Nephron (organoid): ENCODE data around the gene GIT1.
A peak's percentile ranks its signal among the peaks of the same experiment; 100 is the strongest.

Experiments used
- H3K27ac Mint-ChIP-seq, 3 experiments: 2 replicates each; pipeline ENCODE4 v1.8.0; 2020; ENCODE audit warnings: mixed read lengths in 3 of 3, mild to moderate bottlenecking in 2 of 3, moderate library complexity in 1 of 3
- H3K27me3 Mint-ChIP-seq: 2 replicates; pipeline ENCODE4 v1.8.0; 2021; ENCODE audit warnings: low read depth, mild to moderate bottlenecking, moderate library complexity, mixed read lengths
- H3K36me3 Mint-ChIP-seq: 2 replicates; pipeline ENCODE4 v1.8.0; 2020; ENCODE audit warnings: low read depth, mixed read lengths
- H3K4me1 Mint-ChIP-seq: 2 replicates; pipeline ENCODE4 v1.8.0; 2020; ENCODE audit warnings: mixed read lengths
- H3K4me3 Mint-ChIP-seq, 3 experiments: 2 replicates each; pipeline ENCODE4 v1.8.0; 2020; ENCODE audit warnings: mild to moderate bottlenecking in 3 of 3, mixed read lengths in 3 of 3, moderate library complexity in 2 of 3
- H3K9me3 Mint-ChIP-seq: 2 replicates; pipeline ENCODE4 v1.8.0; 2020; ENCODE audit warnings: mixed read lengths
- TF ChIP-seq, protein P1 (sequence below), 3 experiments: fragments of 200-600 bp; sonication (generic); IDR thresholded peaks; one replicate each; pipeline ENCODE4 v1.5.0; 2021; ENCODE audit warnings: antibody characterized with exemption in 3 of 3; ENCODE audit not compliant: unreplicated experiment in 3 of 3

GIT1 gene

GRCh38 chr17:29568331-29569244 lies 20.9 kb downstream of the GIT1 start, which contains the start of gene TP53I13:
TP53I13 (plus strand) TSS chr17:29568701; CDS start chr17:29568759, 58 bp downstream.
- TF ChIP-seq, protein P1, sequence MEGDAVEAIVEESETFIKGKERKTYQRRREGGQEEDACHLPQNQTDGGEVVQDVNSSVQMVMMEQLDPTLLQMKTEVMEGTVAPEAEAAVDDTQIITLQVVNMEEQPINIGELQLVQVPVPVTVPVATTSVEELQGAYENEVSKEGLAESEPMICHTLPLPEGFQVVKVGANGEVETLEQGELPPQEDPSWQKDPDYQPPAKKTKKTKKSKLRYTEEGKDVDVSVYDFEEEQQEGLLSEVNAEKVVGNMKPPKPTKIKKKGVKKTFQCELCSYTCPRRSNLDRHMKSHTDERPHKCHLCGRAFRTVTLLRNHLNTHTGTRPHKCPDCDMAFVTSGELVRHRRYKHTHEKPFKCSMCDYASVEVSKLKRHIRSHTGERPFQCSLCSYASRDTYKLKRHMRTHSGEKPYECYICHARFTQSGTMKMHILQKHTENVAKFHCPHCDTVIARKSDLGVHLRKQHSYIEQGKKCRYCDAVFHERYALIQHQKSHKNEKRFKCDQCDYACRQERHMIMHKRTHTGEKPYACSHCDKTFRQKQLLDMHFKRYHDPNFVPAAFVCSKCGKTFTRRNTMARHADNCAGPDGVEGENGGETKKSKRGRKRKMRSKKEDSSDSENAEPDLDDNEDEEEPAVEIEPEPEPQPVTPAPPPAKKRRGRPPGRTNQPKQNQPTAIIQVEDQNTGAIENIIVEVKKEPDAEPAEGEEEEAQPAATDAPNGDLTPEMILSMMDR (IDR thresholded peaks at IDR 0.05; ENCODE audit: unreplicated experiment in 3 of 3): no peak
- Mint-ChIP-seq H3K9me3 (no peaks in the 10 kb centered on the region), H3K36me3 (peaks cover 6% of the 10 kb centered on the region), H3K4me1 (peaks cover 35% of the 10 kb centered on the region), H3K27me3 (peaks cover 48% of the 10 kb centered on the region), H3K27ac (peak within 1 kb of the TSS; percentile 79 to 97 (median 94)), H3K4me3 (peak within 1 kb of the TSS; percentile 93 to 96 (median 96))

DNA sequence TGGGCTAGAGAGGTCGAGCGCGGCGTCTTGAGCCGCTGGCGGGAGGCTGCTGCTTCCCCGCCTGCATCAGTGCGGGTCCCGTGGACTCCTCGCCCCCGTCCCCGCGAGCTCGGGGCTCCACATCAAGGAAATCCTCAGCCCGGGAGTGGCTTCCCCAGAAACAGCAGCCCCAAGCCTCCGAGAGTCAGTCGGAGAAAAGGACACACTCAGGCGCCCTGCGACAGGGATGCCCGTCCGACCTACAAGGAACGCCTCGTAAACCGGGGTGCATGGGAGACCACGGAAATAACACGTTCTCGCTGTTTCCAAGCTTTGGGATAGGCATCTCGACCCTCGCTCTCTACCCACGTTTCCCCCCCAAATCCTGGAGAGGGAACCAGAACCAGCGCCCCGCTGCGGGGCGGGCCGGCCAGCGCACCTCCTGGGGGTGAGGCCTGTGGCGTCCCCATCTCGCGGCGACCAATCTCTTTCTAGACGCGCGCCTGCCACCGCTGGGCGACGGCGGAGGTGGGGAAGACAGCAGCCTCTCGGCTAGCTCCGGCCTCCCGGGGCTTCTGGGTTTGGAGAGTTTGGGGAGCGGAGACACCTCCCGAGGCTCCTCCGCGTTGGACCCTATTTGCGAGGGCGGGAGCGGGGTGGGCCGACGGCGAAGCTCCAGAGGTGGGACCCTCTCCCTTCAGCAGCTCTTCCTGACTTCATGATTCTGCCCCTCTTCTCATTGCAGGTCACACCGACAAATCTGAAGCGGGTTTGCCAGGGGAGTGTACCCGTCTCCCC lies 21.7 kb downstream of the GIT1 start:
- Mint-ChIP-seq H3K4me3 (peak overlapping the region; percentile 92 to 96 (median 95)), H3K27ac (peak overlapping the region; percentile 79 to 97 (median 94)), H3K4me1 (peaks cover 29% of the 10 kb centered on the region), H3K27me3 (peaks cover 52% of the 10 kb centered on the region), H3K36me3 (peaks cover 6% of the 10 kb centered on the region), H3K9me3 (no peaks in the 10 kb centered on the region)
- TF ChIP-seq, protein P1 (IDR thresholded peaks at IDR 0.05; ENCODE audit: unreplicated experiment in 3 of 3): peak in 2 of 3 experiments; percentile 27 to 28

DNA sequence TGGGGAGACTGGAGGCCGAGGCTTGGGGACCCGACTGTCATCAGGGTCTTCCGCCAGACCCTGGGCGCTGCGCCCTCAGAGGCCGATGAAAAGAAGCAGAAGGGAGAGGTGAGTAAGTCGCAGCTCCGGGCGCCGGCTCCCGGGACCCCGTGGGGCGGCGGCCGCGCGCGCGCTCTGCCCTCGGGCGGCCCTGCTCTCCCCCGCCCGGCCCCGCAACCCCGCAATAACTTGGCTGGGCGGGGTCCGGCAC lies 22.2 kb downstream of the GIT1 start:
- H3K36me3 Mint-ChIP-seq: peaks cover 6% of the 10 kb centered on the region
- TF ChIP-seq, protein P1 (IDR thresholded peaks at IDR 0.05; ENCODE audit: unreplicated experiment in 3 of 3): no peak
- H3K4me3 Mint-ChIP-seq: peak overlapping the region; percentile 75 to 96 (median 95)

DNA sequence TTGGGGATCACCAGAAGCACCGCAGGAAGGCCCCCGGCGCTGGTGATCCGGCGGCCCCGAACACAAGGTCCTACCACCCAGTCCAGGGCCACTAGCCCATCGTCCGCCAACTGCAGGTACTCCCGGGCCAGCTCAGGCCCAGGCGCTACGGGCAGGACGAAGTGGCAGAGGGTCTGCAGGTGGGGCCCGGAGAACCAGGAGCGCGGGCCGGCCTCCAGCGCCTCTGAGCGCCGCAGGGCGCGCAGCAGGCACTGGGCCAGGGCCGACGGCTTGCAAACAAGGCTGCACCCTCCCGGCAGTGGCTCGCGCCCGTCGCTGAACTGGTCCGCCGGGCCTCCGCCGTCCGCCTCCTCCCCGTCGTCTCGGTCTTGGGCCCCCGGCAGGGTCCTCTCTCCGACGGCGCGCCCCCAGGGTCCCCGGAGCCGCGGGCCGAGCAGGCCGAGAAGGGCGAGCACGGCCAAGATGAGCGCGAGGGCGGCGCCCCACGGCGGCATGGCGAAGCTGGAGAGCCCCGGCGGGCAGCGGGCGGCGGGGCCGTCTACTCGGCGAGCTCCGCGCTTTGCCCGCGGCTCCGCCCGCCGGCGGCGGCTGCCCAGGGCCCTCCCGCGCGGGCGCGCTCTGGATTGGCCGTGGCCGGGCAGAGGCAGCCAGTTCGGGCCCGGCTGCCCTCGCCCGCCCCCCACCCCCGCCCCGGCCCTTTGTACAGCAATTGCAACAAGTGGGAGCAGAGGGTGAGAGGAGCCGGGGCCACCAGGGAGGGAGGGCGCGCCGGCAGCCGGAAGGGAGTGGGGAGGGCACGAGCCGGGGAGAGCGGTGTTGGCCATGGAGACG lies 22.8 kb downstream of the GIT1 start, which contains the start of gene ABHD15:
Gene ABHD15 (minus strand): TSS at position 565 of the 831 bp plus-strand sequence. CDS start 71 bp downstream, at position 494.
- Mint-ChIP-seq H3K4me1 (peaks cover 33% of the 10 kb centered on the region), H3K9me3 (no peaks in the 10 kb centered on the region), H3K4me3 (peak within 1 kb of the TSS; percentile 92 to 96 (median 95)), H3K36me3 (peaks cover 6% of the 10 kb centered on the region), H3K27me3 (peaks cover 63% of the 10 kb centered on the region), H3K27ac (peak within 1 kb of the TSS in 2 of 3 experiments; percentile 22 to 38)
- TF ChIP-seq, protein P1 (IDR thresholded peaks at IDR 0.05; ENCODE audit: unreplicated experiment in 3 of 3): no peak

More for the DNA sequence above, 22.2 kb downstream of the GIT1 start:
- peaks cover 29% of the 10 kb centered on the region for H3K4me1 Mint-ChIP-seq
- no peaks in the 10 kb centered on the region for H3K9me3 Mint-ChIP-seq
- H3K27me3 Mint-ChIP-seq: peaks cover 57% of the 10 kb centered on the region
- H3K27ac Mint-ChIP-seq: peak overlapping the region in 1 of 3 experiments; percentile 38

DNA sequence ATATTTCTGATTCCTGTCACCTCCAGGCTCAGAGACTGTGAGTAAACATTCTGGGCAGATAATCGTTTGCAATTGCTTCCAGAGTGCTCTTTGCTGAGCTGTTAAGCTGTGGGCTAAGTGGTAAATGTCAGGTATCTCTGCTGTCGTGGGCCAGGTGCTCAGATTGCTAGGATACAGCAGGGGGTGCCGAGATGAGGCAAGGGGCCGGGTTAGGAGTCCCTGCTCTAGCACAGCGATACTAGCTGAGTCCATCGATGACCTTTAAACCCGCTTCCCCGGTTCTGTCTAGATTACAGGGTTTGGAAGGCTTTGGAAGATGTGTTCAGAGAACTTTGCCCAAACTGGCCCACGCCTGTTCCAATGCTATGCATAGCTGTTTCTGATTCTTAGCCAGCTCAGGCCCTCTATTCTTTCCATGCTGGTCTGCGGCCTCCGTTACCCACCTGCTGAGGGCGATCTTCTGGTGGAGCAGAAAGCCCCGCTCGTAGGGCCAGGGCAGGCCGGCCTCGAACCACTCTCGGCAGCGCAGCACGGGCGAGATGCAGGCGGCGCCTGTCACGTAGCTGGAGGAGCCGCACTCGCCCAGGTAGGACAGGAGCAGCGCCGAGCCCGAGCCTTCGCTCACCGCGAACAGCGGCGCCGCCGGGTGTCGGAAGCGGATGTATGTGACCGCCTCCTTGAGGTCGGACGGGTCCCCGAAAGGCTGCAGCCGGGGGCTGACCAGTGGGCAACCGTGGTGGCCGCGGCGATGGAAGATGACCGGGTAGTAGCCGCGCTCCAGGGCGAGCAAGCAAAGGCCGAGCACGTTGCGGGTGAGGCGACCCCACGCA lies 23.6 kb downstream of the GIT1 start:
- H3K4me1 Mint-ChIP-seq: peaks cover 26% of the 10 kb centered on the region
- peaks cover 64% of the 10 kb centered on the region for H3K27me3 Mint-ChIP-seq
- H3K27ac Mint-ChIP-seq: peak overlapping the region in 1 of 3 experiments; percentile 22
- TF ChIP-seq, protein P1 (IDR thresholded peaks at IDR 0.05; ENCODE audit: unreplicated experiment in 3 of 3): peak in 1 of 3 experiments; percentile 20
- H3K4me3 Mint-ChIP-seq: peak overlapping the region; percentile 75 to 78 (median 76)
- no peaks in the 10 kb centered on the region for H3K9me3 Mint-ChIP-seq
- H3K36me3 Mint-ChIP-seq: peaks cover 3% of the 10 kb centered on the region
